Lower lobe of right lung (tissue), 2 donors: Measurements from ENCODE around the gene CHERP. TPM values are rescaled to one million over a fixed set of nuclear protein-coding genes. Genes with fewer than 3 reads are reported as not detected.

Experiments
- ATAC-seq, 2 donors: fragments of 200-7000 bp; cut with Tn5 transposase; one replicate each; pipeline ENCODE4 v1.9.1; 2020 to 2022; ENCODE audit warnings: mild to moderate bottlenecking in 2 of 2, moderate library complexity in 2 of 2
- DNase-seq: peaks from one replicate; pipeline ENCODE4 v3.0.0-alpha.2; 2020
- H3K27ac ChIP-seq: fragments of 200-600 bp; one replicate; pipeline ENCODE4 v1.8.0; 2022
- H3K27me3 ChIP-seq: fragments of 200-600 bp; one replicate; pipeline ENCODE4 v1.8.0; 2022; ENCODE audit warnings: low read depth
- H3K36me3 ChIP-seq: fragments of 200-600 bp; one replicate; pipeline ENCODE4 v1.8.0; 2022; ENCODE audit warnings: mild to moderate bottlenecking
- H3K4me1 ChIP-seq: fragments of 200-600 bp; one replicate; pipeline ENCODE4 v1.8.0; 2022
- H3K4me3 ChIP-seq: fragments of 200-600 bp; one replicate; pipeline ENCODE4 v1.8.0; 2022; ENCODE audit warnings: mild to moderate bottlenecking
- H3K9me3 ChIP-seq: fragments of 200-600 bp; one replicate; pipeline ENCODE4 v1.8.0; 2022
- intact Hi-C: fragments of 100-400 bp; cut with DNase I; formaldehyde crosslinking; loops from one replicate; pipeline ENCODE4 v1.11.0; 2022
- long read RNA-seq: library from polyadenylated mRNA; unstranded; transcript quantifications from one replicate; pipeline ENCODE4 v2.0.0, GENCODE V29; 2021
- total RNA-seq: library from RNA; stranded (reverse); fragmentation: NEBNext Ultra II Directional; extraction: Animal tissue kit (Norgen Biotek cat#: 25700); gene quantifications from one replicate; pipeline ENCODE4 v1.2.1, GENCODE V29; 2021
- TF ChIP-seq, protein P1 (sequence below): fragments of 200-600 bp; IDR thresholded peaks from one replicate; pipeline ENCODE4 v1.8.0; 2022; ENCODE audit warnings: antibody characterized with exemption, mild to moderate bottlenecking
- donor health status: DM: no; HTN: yes; CAD: no; lungs with severe emphysema.

The CHERP gene, protein sequence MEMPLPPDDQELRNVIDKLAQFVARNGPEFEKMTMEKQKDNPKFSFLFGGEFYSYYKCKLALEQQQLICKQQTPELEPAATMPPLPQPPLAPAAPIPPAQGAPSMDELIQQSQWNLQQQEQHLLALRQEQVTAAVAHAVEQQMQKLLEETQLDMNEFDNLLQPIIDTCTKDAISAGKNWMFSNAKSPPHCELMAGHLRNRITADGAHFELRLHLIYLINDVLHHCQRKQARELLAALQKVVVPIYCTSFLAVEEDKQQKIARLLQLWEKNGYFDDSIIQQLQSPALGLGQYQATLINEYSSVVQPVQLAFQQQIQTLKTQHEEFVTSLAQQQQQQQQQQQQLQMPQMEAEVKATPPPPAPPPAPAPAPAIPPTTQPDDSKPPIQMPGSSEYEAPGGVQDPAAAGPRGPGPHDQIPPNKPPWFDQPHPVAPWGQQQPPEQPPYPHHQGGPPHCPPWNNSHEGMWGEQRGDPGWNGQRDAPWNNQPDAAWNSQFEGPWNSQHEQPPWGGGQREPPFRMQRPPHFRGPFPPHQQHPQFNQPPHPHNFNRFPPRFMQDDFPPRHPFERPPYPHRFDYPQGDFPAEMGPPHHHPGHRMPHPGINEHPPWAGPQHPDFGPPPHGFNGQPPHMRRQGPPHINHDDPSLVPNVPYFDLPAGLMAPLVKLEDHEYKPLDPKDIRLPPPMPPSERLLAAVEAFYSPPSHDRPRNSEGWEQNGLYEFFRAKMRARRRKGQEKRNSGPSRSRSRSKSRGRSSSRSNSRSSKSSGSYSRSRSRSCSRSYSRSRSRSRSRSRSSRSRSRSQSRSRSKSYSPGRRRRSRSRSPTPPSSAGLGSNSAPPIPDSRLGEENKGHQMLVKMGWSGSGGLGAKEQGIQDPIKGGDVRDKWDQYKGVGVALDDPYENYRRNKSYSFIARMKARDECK
- 35.4 TPM for total RNA-seq
- long read RNA-seq, full-length matches to known transcripts, result 1 of 26 reads
- long read RNA-seq, partial matches to known transcripts, result 21 of 26 reads
- long read RNA-seq, other reads (novel, unspliced or antisense), result 4 of 26 reads

DNA sequence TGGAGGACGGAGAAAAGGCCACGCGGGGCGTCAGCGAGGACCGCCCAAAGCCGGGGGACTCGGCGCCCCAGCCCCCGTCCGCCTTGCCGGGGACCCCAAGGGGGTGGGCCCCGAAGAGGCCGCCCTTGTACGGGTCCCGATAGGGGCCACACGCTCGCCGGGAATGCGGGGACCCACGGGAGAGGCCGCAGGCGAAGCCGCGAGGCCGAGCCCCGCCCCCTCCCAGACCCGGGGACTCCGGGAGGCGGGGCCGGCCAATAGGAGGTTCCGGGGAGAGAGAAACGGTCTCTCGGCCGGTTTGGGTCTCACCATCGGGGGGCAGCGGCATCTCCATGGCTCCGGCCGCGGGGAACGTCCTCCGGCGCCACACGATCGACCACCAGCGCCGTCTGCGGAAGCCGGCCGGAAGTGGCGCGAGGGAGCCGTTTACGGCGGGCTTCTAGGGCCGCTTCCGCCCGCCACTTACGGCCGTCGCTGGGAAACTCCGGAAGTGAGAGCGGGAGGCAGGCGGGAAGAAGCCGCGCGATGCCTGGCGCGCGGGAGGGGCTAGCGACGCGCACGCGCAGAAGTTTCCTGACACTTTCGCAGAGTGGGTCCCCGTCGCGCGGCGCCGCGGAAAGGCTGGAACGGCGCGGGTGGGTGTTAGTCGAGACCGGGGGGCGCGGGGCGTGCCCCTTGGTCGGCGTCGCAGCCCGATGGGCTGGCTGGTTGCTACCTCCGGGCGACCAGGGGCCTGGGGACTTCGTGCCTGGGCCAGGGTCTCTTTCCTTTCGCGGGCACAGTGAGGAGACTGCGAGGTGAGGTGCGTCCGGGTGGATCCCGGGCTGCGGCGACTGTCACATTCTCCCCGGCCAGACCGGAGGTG, at the start of gene CHERP:
TSS of gene CHERP (minus strand) at position 393 of the 865 bp plus-strand sequence. CDS start at position 334, 59 bp downstream.
- ATAC-seq, result peak; percentile 98
- peak within 1 kb of the TSS; percentile 88 for H3K27ac ChIP-seq
- no peaks in the 10 kb centered on the region for H3K27me3 ChIP-seq
- TF ChIP-seq, protein P1, sequence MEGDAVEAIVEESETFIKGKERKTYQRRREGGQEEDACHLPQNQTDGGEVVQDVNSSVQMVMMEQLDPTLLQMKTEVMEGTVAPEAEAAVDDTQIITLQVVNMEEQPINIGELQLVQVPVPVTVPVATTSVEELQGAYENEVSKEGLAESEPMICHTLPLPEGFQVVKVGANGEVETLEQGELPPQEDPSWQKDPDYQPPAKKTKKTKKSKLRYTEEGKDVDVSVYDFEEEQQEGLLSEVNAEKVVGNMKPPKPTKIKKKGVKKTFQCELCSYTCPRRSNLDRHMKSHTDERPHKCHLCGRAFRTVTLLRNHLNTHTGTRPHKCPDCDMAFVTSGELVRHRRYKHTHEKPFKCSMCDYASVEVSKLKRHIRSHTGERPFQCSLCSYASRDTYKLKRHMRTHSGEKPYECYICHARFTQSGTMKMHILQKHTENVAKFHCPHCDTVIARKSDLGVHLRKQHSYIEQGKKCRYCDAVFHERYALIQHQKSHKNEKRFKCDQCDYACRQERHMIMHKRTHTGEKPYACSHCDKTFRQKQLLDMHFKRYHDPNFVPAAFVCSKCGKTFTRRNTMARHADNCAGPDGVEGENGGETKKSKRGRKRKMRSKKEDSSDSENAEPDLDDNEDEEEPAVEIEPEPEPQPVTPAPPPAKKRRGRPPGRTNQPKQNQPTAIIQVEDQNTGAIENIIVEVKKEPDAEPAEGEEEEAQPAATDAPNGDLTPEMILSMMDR, result no peak
- DNase-seq, result peak; percentile 96
- H3K36me3 ChIP-seq, result peaks cover 26% of the 10 kb centered on the region
- peaks cover 36% of the 10 kb centered on the region for H3K4me1 ChIP-seq
- no peaks in the 10 kb centered on the region for H3K9me3 ChIP-seq
- peak within 1 kb of the TSS; percentile 99 for H3K4me3 ChIP-seq
- intact Hi-C loops, result no loop called here

DNA sequence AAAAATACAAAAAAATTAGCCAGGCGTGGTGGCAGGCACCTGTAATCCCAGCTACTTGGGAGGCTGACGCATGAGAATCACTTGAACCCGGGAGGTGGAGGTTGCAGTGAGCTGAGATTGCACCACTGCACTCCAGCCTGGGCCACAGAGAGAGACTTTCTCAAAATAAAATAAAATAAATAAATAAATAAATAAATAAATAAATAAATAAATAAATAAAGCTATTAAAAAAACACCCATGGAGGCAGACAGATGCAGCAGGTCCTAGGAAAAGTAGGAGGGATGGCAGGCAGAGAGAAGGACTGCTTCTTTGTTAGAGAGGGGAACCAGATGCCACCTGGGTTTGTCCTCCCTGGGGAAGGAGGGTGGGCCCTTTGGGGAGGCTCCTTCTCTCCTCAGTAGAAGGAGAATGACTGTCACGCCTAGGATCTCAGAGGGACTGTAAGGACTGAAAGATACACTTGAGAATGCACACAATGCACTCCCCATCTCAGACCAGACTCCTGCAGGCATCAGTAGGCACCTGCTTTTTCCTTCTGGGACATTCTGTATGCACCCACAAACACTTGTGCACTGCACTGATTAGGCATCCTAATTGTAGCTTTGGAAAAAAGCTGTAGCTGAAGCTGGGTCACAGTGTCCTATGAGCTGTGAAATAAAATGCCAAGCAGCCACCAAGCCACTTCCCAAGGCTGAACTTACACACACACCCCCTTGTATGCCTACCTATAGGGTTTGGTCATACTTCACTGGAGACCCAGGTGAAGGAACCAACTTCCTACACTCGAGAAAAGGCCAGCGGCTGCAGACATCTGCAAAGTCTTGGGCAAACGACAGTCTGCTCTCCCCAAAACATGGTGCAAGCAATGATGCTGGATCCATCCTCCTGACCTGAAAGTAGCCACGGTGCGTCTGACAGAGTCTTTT, 48.9 kb upstream of the CHERP start:
- TF ChIP-seq, protein P1, result no peak
- Histone ChIP-seq H3K36me3 (no peaks in the 10 kb centered on the region), H3K9me3 (no peaks in the 10 kb centered on the region), H3K4me3 (no peak overlapping the region), H3K4me1 (peaks cover 87% of the 10 kb centered on the region), H3K27ac (no peak overlapping the region), H3K27me3 (no peaks in the 10 kb centered on the region)
- intact Hi-C loops, result no loop called here
- ATAC-seq, result no peak
- no peak for DNase-seq

DNA sequence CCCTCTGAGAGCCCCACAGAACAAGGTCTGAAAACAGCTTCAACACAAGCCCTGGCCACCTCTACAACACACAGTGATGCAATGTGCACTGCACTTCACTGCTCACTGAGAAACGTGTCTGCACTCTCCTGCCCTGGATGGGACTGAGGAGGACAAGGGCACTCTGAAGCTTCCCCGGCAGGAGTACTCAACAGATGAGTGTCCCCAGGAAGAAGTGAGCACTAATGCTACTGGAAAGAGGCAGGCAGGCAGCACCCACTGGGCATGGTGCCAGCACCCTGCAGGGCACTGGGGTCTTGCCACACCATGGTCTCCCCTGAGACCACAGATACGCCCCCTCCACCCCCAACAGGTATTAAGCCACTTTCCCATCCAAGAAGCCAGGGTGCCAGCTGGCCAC, 47.7 kb upstream of the CHERP start:
- peaks cover 90% of the 10 kb centered on the region for H3K4me1 ChIP-seq
- no peak overlapping the region for H3K27ac ChIP-seq
- DNase-seq, result no peak
- peak in 1 of 2 donors; percentile 37 for ATAC-seq
- H3K36me3 ChIP-seq, result no peaks in the 10 kb centered on the region
- H3K27me3 ChIP-seq, result no peaks in the 10 kb centered on the region
- intact Hi-C loops, result no loop called here
- H3K4me3 ChIP-seq, result no peak overlapping the region
- TF ChIP-seq, protein P1, result no peak
- H3K9me3 ChIP-seq, result no peaks in the 10 kb centered on the region

DNA sequence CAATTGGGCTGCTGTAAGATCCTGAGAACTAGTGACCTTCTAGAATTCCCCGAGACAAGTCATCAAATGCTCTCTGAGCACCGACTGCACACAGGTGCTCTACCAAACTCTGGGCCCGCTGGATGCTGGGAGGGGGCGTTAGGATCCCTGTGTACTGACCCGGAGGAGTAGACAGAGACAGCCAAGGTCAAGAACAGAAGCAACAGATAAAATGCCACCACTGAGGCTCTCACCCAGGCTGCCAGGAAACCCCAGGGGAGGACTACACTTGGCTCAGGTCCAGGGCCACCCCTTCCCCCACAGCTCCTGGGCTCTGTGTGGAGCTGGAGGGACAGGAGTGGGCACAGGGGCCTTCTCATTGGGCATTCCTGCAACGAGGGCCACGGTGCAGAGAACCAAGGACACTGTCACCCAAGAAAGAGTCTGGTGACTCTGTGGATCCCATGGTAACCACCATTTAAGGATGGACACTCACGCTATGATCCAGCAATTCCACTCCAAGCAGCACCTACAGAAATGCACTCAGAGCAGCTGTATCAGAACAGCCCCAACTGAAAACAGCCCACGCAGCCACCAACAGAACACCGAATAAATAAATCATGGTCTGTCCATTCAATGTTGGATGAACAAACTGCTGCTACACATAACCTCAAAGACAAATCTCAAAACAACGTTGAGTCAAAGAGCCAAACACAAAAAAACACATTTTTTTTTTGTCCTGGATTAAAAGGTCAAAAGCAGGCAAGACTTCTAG, 46.8 kb upstream of the CHERP start:
- ATAC-seq (no peak), DNase-seq (no peak)
- Histone ChIP-seq H3K36me3 (no peaks in the 10 kb centered on the region), H3K4me1 (peaks cover 90% of the 10 kb centered on the region), H3K9me3 (no peaks in the 10 kb centered on the region), H3K27me3 (no peaks in the 10 kb centered on the region), H3K27ac (no peak overlapping the region), H3K4me3 (no peak overlapping the region)
- TF ChIP-seq, protein P1, result no peak
- intact Hi-C loops, result no loop called here
